Measurements from ENCODE around the gene HNRNPH1. TPM values are rescaled to one million over a fixed set of nuclear protein-coding genes. Genes with fewer than 3 reads are reported as not detected.

Gene HNRNPH1
- total RNA-seq, 2 experiments from 2014 or later, result 706 to 709 TPM

GRCh38 chr5:179572386-179572785 lies 51.1 kb downstream of the HNRNPH1 start:
- CTCF ChIA-PET, result interaction anchor here (0.6 kb wide), 1 partner anchor 172 kb away, joined by 3 read pairs; no protein-coding TSS in a partner anchor
- H3K27ac Mint-ChIP-seq, result peak overlapping the region; percentile 52
- H3K9me3 Mint-ChIP-seq, result no peaks in the 10 kb centered on the region
- H3K4me1 Mint-ChIP-seq (ENCODE audit: low read depth), result no peaks in the 10 kb centered on the region
- DNase-seq (no peak), ATAC-seq (no peak)
- TF ChIP-seq, protein P1, sequence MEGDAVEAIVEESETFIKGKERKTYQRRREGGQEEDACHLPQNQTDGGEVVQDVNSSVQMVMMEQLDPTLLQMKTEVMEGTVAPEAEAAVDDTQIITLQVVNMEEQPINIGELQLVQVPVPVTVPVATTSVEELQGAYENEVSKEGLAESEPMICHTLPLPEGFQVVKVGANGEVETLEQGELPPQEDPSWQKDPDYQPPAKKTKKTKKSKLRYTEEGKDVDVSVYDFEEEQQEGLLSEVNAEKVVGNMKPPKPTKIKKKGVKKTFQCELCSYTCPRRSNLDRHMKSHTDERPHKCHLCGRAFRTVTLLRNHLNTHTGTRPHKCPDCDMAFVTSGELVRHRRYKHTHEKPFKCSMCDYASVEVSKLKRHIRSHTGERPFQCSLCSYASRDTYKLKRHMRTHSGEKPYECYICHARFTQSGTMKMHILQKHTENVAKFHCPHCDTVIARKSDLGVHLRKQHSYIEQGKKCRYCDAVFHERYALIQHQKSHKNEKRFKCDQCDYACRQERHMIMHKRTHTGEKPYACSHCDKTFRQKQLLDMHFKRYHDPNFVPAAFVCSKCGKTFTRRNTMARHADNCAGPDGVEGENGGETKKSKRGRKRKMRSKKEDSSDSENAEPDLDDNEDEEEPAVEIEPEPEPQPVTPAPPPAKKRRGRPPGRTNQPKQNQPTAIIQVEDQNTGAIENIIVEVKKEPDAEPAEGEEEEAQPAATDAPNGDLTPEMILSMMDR (IDR thresholded peaks at IDR 0.05), result no peak
- no peak overlapping the region for H3K4me3 Mint-ChIP-seq
- peaks cover 28% of the 10 kb centered on the region for H3K36me3 Mint-ChIP-seq (ENCODE audit: low read depth)
- H3K27me3 Mint-ChIP-seq, result no peaks in the 10 kb centered on the region
- POLR2A ChIA-PET, result interaction anchor here (0.9 kb wide), 1 partner anchor 22 kb away, joined by 3 read pairs; the partner anchor contains the start of gene RUFY1
- intact Hi-C loops (cut with micrococcal nuclease), result no loop called here

- H3K36me3 Mint-ChIP-seq (ENCODE audit: low read depth), result peaks cover 33% of the 10 kb centered on the region
- POLR2A ChIA-PET, result no interaction called here
- H3K4me1 Mint-ChIP-seq (ENCODE audit: low read depth), result no peaks in the 10 kb centered on the region
- ATAC-seq (no peak), DNase-seq (no peak)
- TF ChIP-seq, protein P1 (IDR thresholded peaks at IDR 0.05), result no peak
- CTCF ChIA-PET, result no interaction called here
- peak overlapping the region; percentile 56 for H3K27ac Mint-ChIP-seq
- H3K4me3 Mint-ChIP-seq, result no peak overlapping the region
- H3K27me3 Mint-ChIP-seq, result no peaks in the 10 kb centered on the region
- intact Hi-C loops (cut with micrococcal nuclease), result no loop called here
- H3K9me3 Mint-ChIP-seq, result no peaks in the 10 kb centered on the region
Observed at GRCh38 chr5:179568721-179569120, 54.8 kb downstream of the HNRNPH1 start.

GRCh38 chr5:179564526-179564925 lies 58.9 kb downstream of the HNRNPH1 start:
- ATAC-seq, result no peak
- no peaks in the 10 kb centered on the region for H3K4me1 Mint-ChIP-seq (ENCODE audit: low read depth)
- POLR2A ChIA-PET, result interaction anchor here (0.7 kb wide), 1 partner anchor 44 kb away, joined by 4 read pairs; no protein-coding TSS in a partner anchor
- no peak for DNase-seq
- H3K27ac Mint-ChIP-seq, result no peak overlapping the region
- no peaks in the 10 kb centered on the region for H3K27me3 Mint-ChIP-seq
- intact Hi-C loops (cut with micrococcal nuclease), result no loop called here
- no peak overlapping the region for H3K4me3 Mint-ChIP-seq
- TF ChIP-seq, protein P1 (IDR thresholded peaks at IDR 0.05), result no peak
- peaks cover 32% of the 10 kb centered on the region for H3K36me3 Mint-ChIP-seq (ENCODE audit: low read depth)
- no peaks in the 10 kb centered on the region for H3K9me3 Mint-ChIP-seq
- CTCF ChIA-PET, result no interaction called here

Other genes with a start within 250 kb of the HNRNPH1 start
- gene RUFY1, start 73.1 kb downstream of the HNRNPH1 start, total RNA-seq, result 10 to 100 TPM; 22.5 to 24.7 TPM
- 1 to 10 TPM in 1 of 2 experiments, under 1 TPM in 1; 0.47 to 1.2 TPM for gene CBY3, start 57.4 kb upstream of the HNRNPH1 start, total RNA-seq
- 100 to 1,000 TPM; 431 to 444 TPM for gene CANX, start 75.3 kb upstream of the HNRNPH1 start, total RNA-seq
- 10 to 100 TPM; 26.1 to 26.6 TPM for gene MAML1, start 109.2 kb upstream of the HNRNPH1 start, total RNA-seq
- gene LTC4S, start 170.3 kb upstream of the HNRNPH1 start, total RNA-seq, result 1 to 10 TPM in 1 of 2 experiments, not detected in 1; 1.3 TPM
- gene MGAT4B, start 183.2 kb upstream of the HNRNPH1 start, total RNA-seq, result 10 to 100 TPM; 62.8 to 65.9 TPM
- gene SQSTM1, start 197.2 kb upstream of the HNRNPH1 start, total RNA-seq, result 100 to 1,000 TPM; 105 to 123 TPM
- 10 to 100 TPM; 19.8 to 21.5 TPM for gene MRNIP, start 235.1 kb upstream of the HNRNPH1 start, total RNA-seq